GM18520 (cell line): ENCODE measurements around the gene CD22.

Source experiments
- ATAC-seq: cut with Tn5 transposase; IDR thresholded peaks from one replicate; pipeline ENCODE4 v1.9.1; 2021; ENCODE audit not compliant: unreplicated experiment

The CD22 gene

GRCh38 chr19:35340431-35340830, 11.4 kb downstream of the CD22 start:
- no peak for ATAC-seq

- no peak for ATAC-seq
Observed at GRCh38 chr19:35341006-35341405, 12.0 kb downstream of the CD22 start.

- ATAC-seq = no peak
Observed at GRCh38 chr19:35341565-35342225, 12.7 kb downstream of the CD22 start.

- ATAC-seq = no peak
Observed at GRCh38 chr19:35342430-35342829, 13.4 kb downstream of the CD22 start.

GRCh38 chr19:35344511-35345031, 15.6 kb downstream of the CD22 start:
- no peak for ATAC-seq

- ATAC-seq = no peak
Observed at GRCh38 chr19:35345671-35346111, 16.7 kb downstream of the CD22 start.

- ATAC-seq = no peak
Observed at GRCh38 chr19:35346193-35347052, 17.4 kb downstream of the CD22 start.

- peak; percentile 44 for ATAC-seq
Observed at GRCh38 chr19:35347171-35347929, 18.4 kb downstream of the CD22 start, which contains the start of gene FFAR1. FFAR1 (plus strand) TSS chr19:35347902; CDS start chr19:35351552, 3,650 bp downstream.

GRCh38 chr19:35347930-35348298, 18.9 kb downstream of the CD22 start:
- ATAC-seq = no peak

- no peak for ATAC-seq
Observed at GRCh38 chr19:35348911-35349611, 20.1 kb downstream of the CD22 start.

- no peak for ATAC-seq
Observed at GRCh38 chr19:35349614-35350521, 20.9 kb downstream of the CD22 start.

- ATAC-seq = no peak
Observed at GRCh38 chr19:35350591-35350990, 21.6 kb downstream of the CD22 start.

- no peak for ATAC-seq
Observed at GRCh38 chr19:35351411-35352176, 22.6 kb downstream of the CD22 start.

GRCh38 chr19:35352177-35352447, 23.1 kb downstream of the CD22 start:
- ATAC-seq = no peak

- no peak for ATAC-seq
Observed at GRCh38 chr19:35352448-35353304, 23.7 kb downstream of the CD22 start.

- no peak for ATAC-seq
Observed at GRCh38 chr19:35353635-35354034, 24.6 kb downstream of the CD22 start.

- ATAC-seq = no peak
Observed at GRCh38 chr19:35354898-35355297, 25.9 kb downstream of the CD22 start.

- ATAC-seq = no peak
Observed at GRCh38 chr19:35355791-35356460, 26.9 kb downstream of the CD22 start.
